WTC11 (cell line): Measurements from ENCODE around the gene SNX13. TPM values are rescaled to one million over a fixed set of nuclear protein-coding genes. Genes with fewer than 3 reads are reported as not detected.

Experiments
- ATAC-seq: fragments of 200-7000 bp; cut with Tn5 transposase; 2 replicates; pipeline ENCODE4 v1.10.0; 2021; ENCODE audit warnings: mild to moderate bottlenecking, moderate library complexity
- CTCF ChIA-PET: fragments of 300-600 bp; sonication (Branson Sonifier 250); formaldehyde crosslinking; loops from one replicate; lab custom pipeline; 2021; ENCODE audit warnings: antibody characterized with exemption; lab: Charles Lee
- POLR2A ChIA-PET: fragments of 350-600 bp; sonication (Branson Sonifier 250); formaldehyde crosslinking; loops from one replicate; lab custom pipeline; 2021; ENCODE audit warnings: antibody characterized with exemption; lab: Charles Lee
- DNase-seq: peaks from one replicate; pipeline ENCODE4 v3.0.0; 2021; ENCODE audit warnings: low spot score
- H3K27ac Mint-ChIP-seq: 2 replicates; pipeline ENCODE4 v1.8.0; 2021; ENCODE audit warnings: mixed read lengths
- H3K27me3 Mint-ChIP-seq: 2 replicates; pipeline ENCODE4 v1.8.0; 2021; ENCODE audit warnings: low read depth, mild to moderate bottlenecking, moderate library complexity, mixed read lengths
- H3K36me3 Mint-ChIP-seq: 2 replicates; pipeline ENCODE4 v1.8.0; 2021; ENCODE audit warnings: mixed read lengths
- H3K4me1 Mint-ChIP-seq: 2 replicates; pipeline ENCODE4 v1.8.0; 2022; ENCODE audit warnings: mixed read lengths
- H3K4me3 Mint-ChIP-seq: 2 replicates; pipeline ENCODE4 v1.8.0; 2021; ENCODE audit warnings: mild to moderate bottlenecking, moderate library complexity, mixed read lengths
- H3K9me3 Mint-ChIP-seq: 2 replicates; pipeline ENCODE4 v1.8.0; 2021; ENCODE audit warnings: mixed read lengths
- E2F1 ChIP-seq: sonication (generic); formaldehyde crosslinking; IDR thresholded peaks from 2 replicates; pipeline ENCODE4 v1.8.0; 2022; ENCODE audit warnings: mild to moderate bottlenecking, missing genetic modification reagents
- E2F5 ChIP-seq: sonication (generic); formaldehyde crosslinking; IDR thresholded peaks from 2 replicates; pipeline ENCODE4 v1.8.1; 2022; ENCODE audit warnings: mild to moderate bottlenecking, moderate library complexity, missing genetic modification reagents
- ERG ChIP-seq: fragments of 250-450 bp; sonication (Bioruptor Pico); IDR thresholded peaks from 2 replicates; pipeline ENCODE4 v1.8.0; 2021; ENCODE audit warnings: mild to moderate bottlenecking
- ETV6 ChIP-seq: sonication (generic); formaldehyde crosslinking; IDR thresholded peaks from 2 replicates; pipeline ENCODE4 v1.8.1; 2022; ENCODE audit warnings: mild to moderate bottlenecking, missing genetic modification reagents
- GRHL2 ChIP-seq: fragments of 250-450 bp; sonication (Bioruptor Pico); IDR thresholded peaks from 2 replicates; pipeline ENCODE4 v1.8.0; 2022; ENCODE audit warnings: mild to moderate bottlenecking, moderate library complexity; ENCODE audit not compliant: insufficient replicate concordance, severe bottlenecking
- NFYB ChIP-seq: sonication (generic); formaldehyde crosslinking; conservative IDR thresholded peaks from 2 replicates; pipeline ENCODE4 v1.8.0; 2022; ENCODE audit warnings: low read depth, missing genetic modification reagents
- OVOL2 ChIP-seq: fragments of 250-450 bp; sonication (Bioruptor Pico); IDR thresholded peaks from 2 replicates; pipeline ENCODE4 v1.9.0; 2021; ENCODE audit warnings: mild to moderate bottlenecking, borderline replicate concordance
- SP1 ChIP-seq: sonication (generic); formaldehyde crosslinking; conservative IDR thresholded peaks from 2 replicates; pipeline ENCODE4 v1.8.1; 2022; ENCODE audit warnings: missing genetic modification reagents
- TEAD1 ChIP-seq: sonication (generic); formaldehyde crosslinking; IDR thresholded peaks from 2 replicates; pipeline ENCODE4 v1.8.0; 2022; ENCODE audit warnings: mild to moderate bottlenecking, missing genetic modification reagents
- USF1 ChIP-seq: sonication (generic); formaldehyde crosslinking; IDR thresholded peaks from 2 replicates; pipeline ENCODE4 v1.8.0; 2022; ENCODE audit warnings: mild to moderate bottlenecking, missing genetic modification reagents
- USF2 ChIP-seq: sonication (generic); formaldehyde crosslinking; IDR thresholded peaks from 2 replicates; pipeline ENCODE4 v1.8.1; 2023; ENCODE audit warnings: mild to moderate bottlenecking, missing genetic modification reagents, moderate library complexity
- ZMAT4 ChIP-seq: fragments of 250-450 bp; sonication (Bioruptor Pico); IDR thresholded peaks from 2 replicates; pipeline ENCODE4 v1.9.0; 2021; ENCODE audit warnings: mild to moderate bottlenecking
- ZNF121 ChIP-seq: sonication (generic); formaldehyde crosslinking; IDR thresholded peaks from 2 replicates; pipeline ENCODE4 v1.8.0; 2023; ENCODE audit warnings: missing genetic modification reagents
- ZNF138 ChIP-seq: sonication (generic); formaldehyde crosslinking; conservative IDR thresholded peaks from 2 replicates; pipeline ENCODE4 v1.8.1; 2022; ENCODE audit warnings: mild to moderate bottlenecking, moderate library complexity, missing genetic modification reagents
- ZNF263 ChIP-seq: sonication (generic); formaldehyde crosslinking; IDR thresholded peaks from 2 replicates; pipeline ENCODE4 v1.8.1; 2022; ENCODE audit warnings: low read depth, mild to moderate bottlenecking, moderate library complexity, missing genetic modification reagents
- ZNF416 ChIP-seq: fragments of 250-450 bp; sonication (Bioruptor Pico); IDR thresholded peaks from 2 replicates; pipeline ENCODE4 v1.9.0; 2021; ENCODE audit warnings: mild to moderate bottlenecking, inconsistent platforms
- ZNF532 ChIP-seq: fragments of 250-450 bp; sonication (Bioruptor Pico); IDR thresholded peaks from 2 replicates; pipeline ENCODE4 v1.9.0; 2021; ENCODE audit warnings: mild to moderate bottlenecking, borderline replicate concordance
- total RNA-seq: library from RNA; stranded (reverse); gene quantifications from 3 replicates; pipeline ENCODE4 v1.2.3, GENCODE V29; 2021

Gene SNX13
- total RNA-seq, 1 experiment from 2014 or later, result 27.5 TPM

- ATAC-seq, result no peak
- Mint-ChIP-seq H3K27me3 (no peaks in the 10 kb centered on the region), H3K27ac (0 out of 2 replicates have a peak overlapping the region, but pooled peaks have one; percentile 10), H3K9me3 (no peaks in the 10 kb centered on the region), H3K4me3 (no peak overlapping the region), H3K36me3 (no peaks in the 10 kb centered on the region), H3K4me1 (peaks cover 58% of the 10 kb centered on the region)
- ChIA-PET CTCF (interaction anchor here (0.7 to 1.4 kb wide), 2 partner anchors 168 to 231 kb away, joined by 3 to 6 read pairs; no protein-coding TSS in a partner anchor), POLR2A (interaction anchor here (0.7 kb wide), 1 partner anchor 74 kb away, joined by 9 read pairs; no protein-coding TSS in a partner anchor)
- TF ChIP-seq E2F5 (no peak), ZMAT4 (CRISPR knock-in tag) (no peak), USF2 (CRISPR knock-in tag) (no peak), OVOL2 (CRISPR knock-in tag) (no peak), E2F1 (CRISPR knock-in tag) (no peak), ZNF138 (CRISPR knock-in tag) (no peak), ERG (CRISPR knock-in tag) (no peak), SP1 (no peak), USF1 (CRISPR knock-in tag) (no peak), TEAD1 (CRISPR knock-in tag) (no peak), GRHL2 (no peak), ZNF263 (CRISPR knock-in tag) (no peak), ZNF416 (CRISPR knock-in tag) (no peak)
- DNase-seq, result no peak
These were observed 2.7 kb downstream of the SNX13 start for GRCh38 chr7:17937506-17938120.

- ChIA-PET POLR2A (no interaction called here), CTCF (no interaction called here)
- Mint-ChIP-seq H3K27ac (no peak overlapping the region), H3K36me3 (no peaks in the 10 kb centered on the region), H3K27me3 (no peaks in the 10 kb centered on the region), H3K9me3 (no peaks in the 10 kb centered on the region), H3K4me3 (no peak overlapping the region), H3K4me1 (peaks cover 59% of the 10 kb centered on the region)
- no peak for DNase-seq
- TF ChIP-seq ZNF532 (CRISPR knock-in tag), result no peak
- no peak for TF ChIP-seq ETV6 (CRISPR knock-in tag)
- no peak for TF ChIP-seq ZNF121 (CRISPR knock-in tag)
- no peak for TF ChIP-seq NFYB (CRISPR knock-in tag)
- ATAC-seq, result no peak
These were observed 4.0 kb downstream of the SNX13 start for GRCh38 chr7:17936321-17936720.
